ENCODE measurements around the gene VAV3.

Gene VAV3

DNA sequence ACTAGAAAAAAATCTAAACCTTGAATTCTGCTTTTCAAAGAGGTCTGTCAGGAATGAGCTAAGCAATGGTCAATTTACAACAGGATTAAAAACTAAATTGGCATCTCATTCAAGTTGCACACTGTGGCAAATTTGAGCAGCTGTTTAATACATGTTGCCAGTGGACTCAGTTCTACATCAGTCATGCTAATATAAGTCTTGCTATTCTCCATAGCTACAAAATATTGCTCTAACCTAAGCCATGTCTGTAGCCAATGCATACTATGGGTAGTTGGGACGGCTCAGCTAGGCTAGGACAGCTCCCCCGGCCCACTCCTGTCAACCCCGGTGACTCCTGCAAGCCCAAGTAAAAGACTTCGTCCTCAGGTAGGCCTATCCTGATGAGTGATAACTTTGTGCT, 10.9 kb upstream of the VAV3 start:
- TF ChIP-seq, protein P1, sequence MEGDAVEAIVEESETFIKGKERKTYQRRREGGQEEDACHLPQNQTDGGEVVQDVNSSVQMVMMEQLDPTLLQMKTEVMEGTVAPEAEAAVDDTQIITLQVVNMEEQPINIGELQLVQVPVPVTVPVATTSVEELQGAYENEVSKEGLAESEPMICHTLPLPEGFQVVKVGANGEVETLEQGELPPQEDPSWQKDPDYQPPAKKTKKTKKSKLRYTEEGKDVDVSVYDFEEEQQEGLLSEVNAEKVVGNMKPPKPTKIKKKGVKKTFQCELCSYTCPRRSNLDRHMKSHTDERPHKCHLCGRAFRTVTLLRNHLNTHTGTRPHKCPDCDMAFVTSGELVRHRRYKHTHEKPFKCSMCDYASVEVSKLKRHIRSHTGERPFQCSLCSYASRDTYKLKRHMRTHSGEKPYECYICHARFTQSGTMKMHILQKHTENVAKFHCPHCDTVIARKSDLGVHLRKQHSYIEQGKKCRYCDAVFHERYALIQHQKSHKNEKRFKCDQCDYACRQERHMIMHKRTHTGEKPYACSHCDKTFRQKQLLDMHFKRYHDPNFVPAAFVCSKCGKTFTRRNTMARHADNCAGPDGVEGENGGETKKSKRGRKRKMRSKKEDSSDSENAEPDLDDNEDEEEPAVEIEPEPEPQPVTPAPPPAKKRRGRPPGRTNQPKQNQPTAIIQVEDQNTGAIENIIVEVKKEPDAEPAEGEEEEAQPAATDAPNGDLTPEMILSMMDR (IDR thresholded peaks at IDR 0.05; ENCODE audit: insufficient read depth, low read depth, low read length, missing control alignments), result no peak
- DNase-seq (ENCODE audit: low read depth), result no peak
- no peak overlapping the region for H3K4me3 ChIP-seq (ENCODE audit: low read length)

DNA sequence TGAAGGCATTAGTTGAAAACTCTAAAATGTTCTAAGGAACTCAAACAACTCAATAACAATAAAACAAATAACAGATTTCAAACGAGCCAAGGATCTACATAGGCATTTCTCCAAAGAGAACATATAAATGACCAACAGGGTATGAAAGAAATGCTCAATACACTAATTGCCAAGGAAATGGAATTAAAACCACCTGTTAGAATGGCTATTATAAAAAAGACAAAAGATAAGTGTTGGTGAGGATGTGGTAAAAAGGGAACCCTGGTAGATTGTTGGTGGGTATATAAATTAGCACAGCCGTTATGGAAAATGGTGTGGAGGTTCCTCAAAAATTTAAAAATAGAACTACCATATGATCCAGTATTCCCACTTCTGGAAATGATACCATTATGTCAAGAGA, 9.1 kb upstream of the VAV3 start:
- H3K4me3 ChIP-seq (ENCODE audit: low read length), result no peak overlapping the region
- no peak for DNase-seq (ENCODE audit: low read depth)
- TF ChIP-seq, protein P1 (IDR thresholded peaks at IDR 0.05; ENCODE audit: insufficient read depth, low read depth, low read length, missing control alignments), result no peak

DNA sequence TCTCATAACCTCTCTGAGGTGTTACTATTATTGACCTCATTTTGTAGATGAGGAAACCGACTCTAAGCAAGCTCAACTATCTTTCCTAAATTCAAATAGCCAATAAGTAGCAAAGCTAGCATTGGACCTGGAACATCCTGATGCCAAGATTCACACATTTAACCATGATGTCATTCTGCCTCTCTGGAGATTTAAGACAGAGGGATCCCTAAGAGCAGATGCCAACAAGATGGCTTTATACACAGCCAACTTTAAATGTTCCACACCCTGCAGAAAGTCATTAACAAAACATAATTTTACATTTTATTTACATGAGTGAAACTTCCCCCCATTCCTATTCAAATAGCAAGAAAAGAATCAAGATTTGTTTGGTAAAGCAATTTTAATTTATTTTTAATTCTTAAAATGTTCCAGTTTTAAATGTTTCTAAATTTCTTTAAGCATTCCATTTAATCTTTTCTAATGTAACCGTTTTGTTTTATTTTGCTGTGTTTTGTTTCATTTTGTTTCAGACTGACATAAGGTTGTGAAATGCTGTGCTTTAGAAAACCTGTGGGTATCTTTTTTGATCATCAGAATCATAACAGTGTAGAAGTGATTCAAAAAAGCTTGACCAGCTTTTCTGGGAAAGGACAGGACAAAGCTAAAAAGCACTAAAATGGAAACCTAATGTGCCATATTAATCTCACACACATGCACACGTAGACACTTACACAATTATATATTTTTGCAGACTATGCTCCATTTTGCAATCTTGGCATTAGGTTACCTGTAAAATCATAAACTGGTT, 7.6 kb upstream of the VAV3 start:
- no peak overlapping the region for H3K4me3 ChIP-seq (ENCODE audit: low read length)
- no peak for DNase-seq (ENCODE audit: low read depth)
- TF ChIP-seq, protein P1 (IDR thresholded peaks at IDR 0.05; ENCODE audit: insufficient read depth, low read depth, low read length, missing control alignments), result no peak

DNA sequence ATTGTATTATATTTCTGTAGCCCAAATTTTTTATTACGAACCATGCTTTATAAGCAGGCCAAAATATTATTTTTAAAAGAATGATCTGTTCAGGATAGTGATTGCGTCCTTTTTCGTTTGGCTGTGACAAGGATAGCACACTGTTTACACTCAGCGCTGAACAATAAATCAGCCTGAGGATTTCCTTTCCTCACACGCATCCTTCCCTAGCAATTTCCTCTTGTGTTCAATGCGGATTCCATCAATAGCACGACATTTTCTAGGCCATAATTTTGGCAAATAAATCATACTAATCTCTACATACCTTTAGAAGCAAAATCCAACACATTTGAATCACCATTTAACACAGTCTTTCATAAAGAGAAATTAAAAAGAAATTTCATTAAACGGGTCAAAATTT, 1.6 kb upstream of the VAV3 start:
- no peak overlapping the region for H3K4me3 ChIP-seq (ENCODE audit: low read length)
- TF ChIP-seq, protein P1 (IDR thresholded peaks at IDR 0.05; ENCODE audit: insufficient read depth, low read depth, low read length, missing control alignments), result no peak
- DNase-seq (ENCODE audit: low read depth), result no peak

DNA sequence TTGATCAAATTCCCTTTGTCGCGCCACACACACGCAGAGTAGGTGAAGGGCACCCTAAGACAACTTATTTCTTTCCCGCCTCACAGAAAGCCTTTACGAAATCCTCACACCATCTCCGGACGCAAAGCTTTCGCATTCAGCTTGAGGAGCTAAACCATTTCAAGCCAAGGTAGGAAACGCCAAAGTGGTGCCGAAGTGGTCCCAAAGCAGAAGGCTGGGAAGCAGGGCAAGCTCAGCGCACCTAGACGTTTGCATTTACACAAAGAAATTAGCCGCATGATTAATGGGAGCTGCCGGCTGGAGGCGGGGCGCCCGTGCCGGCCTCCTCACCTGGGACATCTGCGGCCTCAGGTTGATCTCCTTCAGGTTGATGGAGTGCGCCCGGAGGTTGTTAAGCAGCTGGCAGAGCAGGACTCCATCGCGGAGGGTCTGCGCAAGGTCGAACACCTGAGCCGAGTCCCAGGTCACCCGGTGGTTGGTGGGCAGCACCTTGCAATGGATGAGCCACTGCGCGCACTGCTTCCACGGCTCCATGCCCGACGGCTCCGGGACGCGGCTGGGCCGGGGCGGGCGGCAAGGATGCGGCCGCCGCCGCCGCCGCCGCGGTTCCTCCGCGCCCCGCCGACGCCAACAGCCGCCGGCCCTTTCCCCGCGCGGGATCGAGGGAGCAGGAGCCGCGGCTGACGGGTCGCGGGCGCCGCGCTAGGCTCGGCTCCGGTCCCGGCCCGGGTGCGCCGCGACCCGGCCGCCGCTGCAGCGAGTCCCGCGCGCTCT, 457 bp downstream of the VAV3 start:
- DNase-seq (ENCODE audit: low read depth), result peak; percentile 54
- TF ChIP-seq, protein P1 (IDR thresholded peaks at IDR 0.05; ENCODE audit: insufficient read depth, low read depth, low read length, missing control alignments), result no peak

DNA sequence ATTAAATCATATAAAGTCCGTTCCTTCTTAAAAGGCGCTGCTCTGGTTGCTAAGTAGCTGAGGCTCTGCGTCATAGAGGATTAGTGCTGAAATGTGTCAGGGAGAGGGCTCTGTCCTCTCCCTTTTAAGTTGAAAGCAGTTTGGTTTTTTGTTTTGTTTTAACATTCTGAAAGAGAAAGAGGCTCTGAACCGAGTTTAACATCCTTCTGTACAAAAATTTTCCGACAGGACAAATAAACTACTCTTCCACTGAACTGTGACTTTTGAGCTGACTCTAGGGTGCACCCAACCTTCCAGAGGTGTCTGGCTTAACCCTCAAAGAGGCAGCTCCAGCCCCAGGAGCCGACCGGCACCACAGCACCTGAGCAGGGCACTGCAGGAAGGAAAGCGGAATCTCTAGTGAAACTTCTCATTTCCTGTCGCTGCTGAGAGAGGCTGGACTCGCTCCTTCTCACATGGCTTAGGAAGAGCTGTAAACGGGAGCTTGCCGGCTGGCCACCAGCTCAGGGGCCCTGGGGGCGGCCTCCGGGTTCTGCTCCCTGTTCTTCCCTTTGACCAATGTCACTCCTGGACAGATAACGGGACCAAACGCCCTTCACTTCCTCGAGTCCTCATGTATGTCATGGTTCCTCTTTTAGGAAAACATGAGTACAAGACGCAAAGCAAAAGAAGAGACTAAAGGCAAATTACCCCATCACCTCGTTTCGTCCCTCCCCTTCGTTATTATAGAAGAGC, 1.2 kb downstream of the VAV3 start:
- DNase-seq (ENCODE audit: low read depth), result peak; percentile 27
- TF ChIP-seq, protein P1 (IDR thresholded peaks at IDR 0.05; ENCODE audit: insufficient read depth, low read depth, low read length, missing control alignments), result no peak
- H3K4me3 ChIP-seq (ENCODE audit: low read length), result peak overlapping the region; percentile 35

More for the DNA sequence above, 457 bp downstream of the VAV3 start:
- H3K4me3 ChIP-seq (ENCODE audit: low read length), result peak overlapping the region; percentile 35

All from epithelial cell of esophagus (primary cell).